PC-3 (cell line): Measurements from ENCODE around the gene ABAT.

Source experiments
- CTCF ChIP-seq: fragments of 300-600 bp; sonication (generic); conservative IDR thresholded peaks from 2 replicates; pipeline ENCODE4 v1.5.1; 2017; ENCODE audit warnings: antibody characterized with exemption, low read depth, mild to moderate bottlenecking, low read length
- EZH2 ChIP-seq: fragments of 300-600 bp; sonication (generic); IDR thresholded peaks from one replicate; pipeline ENCODE4 v1.6.1; 2017; ENCODE audit warnings: antibody characterized with exemption, mild to moderate bottlenecking, low read length; ENCODE audit not compliant: unreplicated experiment
- EZH2phosphoT487 ChIP-seq: fragments of 300-600 bp; sonication (generic); IDR thresholded peaks from 2 replicates; pipeline ENCODE4 v1.6.1; 2018; ENCODE audit warnings: mild to moderate bottlenecking, antibody characterized with exemption, low read length, borderline replicate concordance

GRCh38 chr16:8631373-8631772 lies 43.0 kb upstream of the ABAT start:
- TF ChIP-seq EZH2 = no peak
- no peak for TF ChIP-seq EZH2phosphoT487
- TF ChIP-seq CTCF = no peak
